GM21576 (cell line): ENCODE measurements around the gene PSKH1.
"Not testable (repeated sequence)": the region's sequence is repeated elsewhere in the genome, so short reads cannot be mapped to it uniquely, and the experiment has no call there.

Source experiments
- ATAC-seq: cut with Tn5 transposase; IDR thresholded peaks from one replicate; pipeline ENCODE4 v1.9.1; 2021; ENCODE audit warnings: mild to moderate bottlenecking, moderate library complexity; ENCODE audit not compliant: unreplicated experiment

The PSKH1 gene

GRCh38 chr16:67885976-67886375 is 7.1 kb upstream of the PSKH1 start:
- no peak for ATAC-seq

DNA sequence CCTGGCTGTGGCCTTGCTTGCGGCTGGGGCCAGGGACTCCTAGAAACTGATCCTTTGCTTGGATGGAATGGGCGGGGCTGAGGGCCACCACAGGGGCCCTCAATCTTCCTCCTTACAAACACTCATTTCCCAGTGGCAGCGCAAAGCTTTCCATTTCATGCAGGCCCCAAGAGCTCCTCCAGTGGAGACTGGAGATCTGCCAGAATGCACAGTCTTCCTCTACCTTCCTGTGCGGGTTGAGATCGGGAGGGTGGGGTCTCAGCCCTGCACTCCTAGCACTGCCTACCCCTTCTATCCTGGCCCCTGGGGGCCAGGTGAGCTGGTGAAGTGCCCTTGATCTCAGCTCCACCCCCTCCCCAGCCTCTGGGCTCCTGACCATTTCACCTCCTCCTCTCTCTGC is 6.7 kb upstream of the PSKH1 start:
- ATAC-seq: no peak

DNA sequence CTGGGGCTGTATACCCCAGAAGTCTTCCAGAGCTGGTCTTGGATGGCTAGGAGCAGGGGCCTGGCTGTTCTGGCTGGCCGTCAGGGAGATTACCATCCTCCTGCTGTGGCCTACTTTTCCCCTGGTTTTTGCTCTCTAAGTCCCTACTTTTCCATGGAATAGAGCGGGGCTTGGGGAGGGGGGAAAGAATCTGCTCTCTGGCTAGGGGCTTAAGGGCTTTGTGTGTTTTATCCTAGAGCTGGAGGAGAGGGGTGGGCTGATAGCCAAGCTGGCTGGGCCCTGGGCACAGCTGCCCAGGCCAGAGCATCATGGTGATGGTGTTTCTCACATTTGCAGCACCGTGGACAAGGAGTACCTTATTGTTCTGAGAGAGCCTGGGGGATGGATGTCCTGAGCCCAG is 4.7 kb upstream of the PSKH1 start:
- ATAC-seq: no peak

- no peak for ATAC-seq
These were observed 679 bp upstream of the PSKH1 start for GRCh38 chr16:67892375-67892774.

DNA sequence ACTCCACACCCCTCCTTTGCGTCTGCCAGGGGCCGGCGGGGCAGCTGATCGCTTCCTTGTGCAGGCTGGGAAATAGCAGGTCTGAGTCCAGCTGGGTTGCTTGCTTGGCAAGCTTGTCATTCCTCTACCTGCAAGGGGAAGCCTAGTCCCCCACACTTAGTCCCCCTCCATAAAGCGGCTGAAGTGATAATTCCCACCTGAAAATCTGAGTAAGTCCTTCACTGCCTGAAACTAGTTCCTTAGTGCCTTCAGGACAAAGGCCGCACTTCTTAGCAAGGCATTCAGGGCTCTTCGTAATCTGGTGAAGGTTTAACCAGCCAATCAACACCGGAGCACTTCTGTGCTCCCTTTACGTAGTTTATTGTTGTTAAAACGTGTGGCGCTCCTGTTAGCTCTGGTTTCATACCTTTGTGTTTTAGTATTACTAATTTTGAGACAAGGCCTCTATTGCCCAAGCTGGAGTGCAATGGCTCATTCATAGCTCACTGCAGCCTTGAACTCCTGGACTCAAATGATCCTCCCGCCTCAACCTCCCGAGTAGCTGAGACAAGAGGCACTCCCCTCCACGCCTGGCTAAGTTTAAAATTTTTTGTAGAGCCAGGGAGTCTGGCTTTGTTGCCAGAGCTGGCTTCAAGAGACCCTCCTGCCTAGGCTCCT is 817 bp downstream of the PSKH1 start:
- peak; percentile 21 for ATAC-seq

DNA sequence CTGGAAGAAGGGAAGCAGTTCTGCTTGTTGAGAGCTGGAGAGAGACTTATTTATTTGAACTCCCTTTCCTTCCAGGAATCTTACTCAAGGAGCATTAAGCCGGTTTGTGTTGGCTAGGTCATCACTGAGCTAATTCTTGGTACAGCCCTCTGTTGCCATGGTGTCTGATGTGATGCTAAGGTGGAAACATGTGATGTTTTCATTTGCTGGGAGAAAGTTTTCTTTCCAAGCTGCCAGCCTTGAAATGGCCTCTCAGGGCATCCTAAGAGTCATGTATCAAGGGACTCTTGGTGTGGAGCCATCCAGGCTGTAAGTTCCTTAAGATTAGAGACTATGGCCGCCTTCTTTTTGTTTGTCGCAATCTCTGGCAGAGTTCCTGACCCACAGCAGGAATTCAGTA is 4.2 kb downstream of the PSKH1 start:
- ATAC-seq: no peak

GRCh38 chr16:67901734-67902133 is 8.7 kb downstream of the PSKH1 start:
- no peak for ATAC-seq

- no peak for ATAC-seq
These were observed 9.8 kb downstream of the PSKH1 start for GRCh38 chr16:67902831-67903230.

DNA sequence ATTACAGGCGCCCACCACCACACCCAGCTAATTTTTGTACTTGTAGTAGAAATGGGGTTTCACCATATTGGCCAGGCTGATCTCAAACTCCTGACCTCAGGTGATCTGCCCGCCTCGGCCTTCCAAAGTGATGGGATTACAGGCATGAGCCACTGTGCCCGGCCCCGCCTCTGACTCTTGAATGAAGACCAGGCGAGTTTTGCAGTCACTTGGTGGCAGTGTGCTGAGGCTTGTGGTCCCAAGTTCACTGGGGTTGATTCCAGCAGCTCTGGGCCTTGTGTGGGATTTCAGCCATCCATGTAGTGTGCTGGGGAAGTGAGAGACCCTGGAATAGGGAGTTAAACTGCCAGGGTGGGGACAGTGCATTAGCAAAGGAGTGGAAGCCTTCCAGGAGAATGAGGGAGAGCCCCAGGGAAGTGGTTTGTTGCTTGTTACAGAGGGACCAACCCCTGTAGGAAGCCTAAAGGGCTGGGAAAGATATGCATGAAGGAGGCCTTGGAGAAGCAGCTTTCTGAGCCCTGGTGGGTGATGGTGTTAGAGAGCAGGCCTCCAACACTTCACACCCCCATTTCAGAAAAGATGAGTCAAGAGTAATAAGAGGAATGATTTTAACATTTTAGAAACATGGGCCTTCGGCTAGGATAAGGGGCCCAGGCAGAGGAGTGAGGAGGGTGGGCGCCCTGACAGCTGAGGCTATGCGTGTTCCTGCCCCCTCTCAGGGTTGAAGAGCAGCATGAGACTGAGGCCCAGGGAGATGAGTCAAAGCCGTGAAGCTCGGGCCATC is 14.5 kb downstream of the PSKH1 start:
- ATAC-seq: no peak

GRCh38 chr16:67909056-67909742 is 16.1 kb downstream of the PSKH1 start:
- ATAC-seq: no peak

DNA sequence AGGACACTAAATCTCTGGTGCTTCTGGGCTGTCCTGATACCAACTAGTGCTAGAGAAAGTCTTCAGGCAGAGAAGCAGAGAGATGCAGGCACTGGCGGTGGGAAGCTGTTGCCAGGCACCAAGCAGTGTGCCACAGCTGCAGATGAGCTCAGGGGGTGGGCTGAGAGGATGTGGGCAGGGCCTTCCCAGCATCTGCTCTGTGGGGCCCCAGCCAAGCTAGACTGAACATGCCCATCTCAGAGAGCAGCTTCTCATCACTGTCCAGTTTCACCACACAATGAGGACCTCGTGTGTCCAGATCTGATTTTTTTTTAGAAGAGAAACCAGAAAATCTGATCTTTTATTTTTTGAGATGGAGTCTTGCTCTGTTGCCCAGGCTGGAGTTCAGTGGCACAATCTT is 17.1 kb downstream of the PSKH1 start:
- no peak for ATAC-seq

DNA sequence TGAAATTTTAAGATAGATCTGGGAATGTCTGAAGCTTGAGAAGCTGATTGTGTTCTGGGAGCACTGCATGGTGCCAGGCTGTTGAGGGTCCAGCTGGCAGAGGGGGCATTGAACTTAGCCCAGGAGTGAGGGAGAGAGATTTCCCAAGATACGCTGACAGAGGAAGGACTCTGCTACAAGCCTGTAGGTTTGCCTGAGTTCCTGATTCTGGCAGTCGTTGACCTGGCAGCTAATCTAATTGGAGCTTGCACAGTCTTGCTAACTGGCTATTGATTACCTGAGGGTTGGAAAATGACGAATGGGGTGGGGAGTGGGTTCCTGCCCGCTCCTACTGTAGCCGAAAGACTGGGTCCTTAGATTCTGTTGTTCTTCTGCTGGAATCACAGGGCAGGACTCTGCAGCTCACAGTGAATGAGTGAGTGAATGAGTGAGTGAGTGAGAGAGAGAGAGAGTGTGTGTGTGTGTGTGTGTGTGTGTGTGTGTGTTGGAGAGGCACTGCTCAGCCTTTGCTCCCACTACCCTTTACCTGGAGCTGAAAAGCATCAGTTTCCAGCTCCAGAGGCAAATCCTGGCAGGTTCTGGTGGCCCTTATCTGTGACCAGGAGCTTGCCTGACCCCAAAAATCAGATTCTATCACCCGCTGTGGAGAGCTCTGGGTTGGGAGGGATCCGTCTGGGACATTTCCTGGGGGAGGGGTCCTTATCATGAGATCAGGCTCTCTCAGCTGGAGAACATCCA is 21.9 kb downstream of the PSKH1 start:
- no peak for ATAC-seq

DNA sequence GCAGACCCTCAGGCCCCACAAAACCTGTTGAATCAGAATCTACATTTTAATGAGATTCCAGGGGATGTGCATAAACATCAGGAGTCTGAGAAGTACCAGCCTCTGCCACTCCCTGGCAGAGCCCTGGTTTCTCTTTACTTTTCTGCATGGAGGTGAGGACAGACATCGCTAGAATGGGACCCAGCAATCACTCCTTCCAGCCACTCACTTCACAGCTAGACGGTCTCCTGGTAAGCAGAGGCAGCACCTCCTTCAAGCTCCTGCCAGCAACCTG is 22.4 kb downstream of the PSKH1 start:
- not testable (repeated sequence) for ATAC-seq

DNA sequence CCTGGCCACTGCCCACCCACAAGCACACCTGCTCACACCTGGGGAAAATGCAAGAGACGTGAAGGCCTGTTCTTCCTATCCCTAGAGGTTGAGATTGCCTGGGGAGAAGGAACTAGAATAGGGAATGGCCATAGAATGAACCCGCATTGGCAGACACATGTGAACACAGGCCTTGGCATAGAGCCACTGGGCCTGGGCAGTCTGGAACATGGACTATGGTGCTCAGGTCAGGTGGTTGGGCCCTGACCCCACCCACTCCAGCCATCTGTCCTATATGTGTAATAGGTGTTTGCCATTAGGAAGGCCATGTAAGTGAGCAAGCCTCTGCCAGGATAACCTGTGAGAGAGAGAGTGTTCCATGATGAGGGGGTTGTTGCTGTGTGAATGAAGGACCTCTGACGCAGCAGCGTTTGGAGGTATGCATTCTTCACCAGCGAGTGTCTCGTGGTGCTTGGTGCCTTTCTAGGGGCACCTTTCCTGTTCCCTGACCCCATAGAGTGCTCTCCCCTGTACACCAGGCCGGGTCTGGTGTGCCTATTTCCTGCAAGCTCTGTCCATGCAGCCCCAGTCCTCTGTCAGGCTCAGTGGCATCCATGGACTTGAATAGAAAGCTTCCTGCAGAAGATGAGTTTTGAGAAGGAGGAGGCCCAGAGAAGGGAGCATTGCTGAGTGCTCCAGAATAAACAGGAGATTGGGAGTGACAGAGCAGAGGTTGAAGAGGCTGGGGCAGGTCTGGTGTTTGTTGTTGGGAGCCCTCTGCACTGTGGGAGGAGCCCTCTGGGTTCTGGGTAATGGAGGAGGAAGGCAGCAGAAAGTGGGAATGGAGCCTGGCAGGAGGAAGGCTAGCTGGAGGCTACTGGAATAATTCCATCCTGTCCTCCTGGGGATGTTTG is 23.0 kb downstream of the PSKH1 start:
- ATAC-seq: no peak

DNA sequence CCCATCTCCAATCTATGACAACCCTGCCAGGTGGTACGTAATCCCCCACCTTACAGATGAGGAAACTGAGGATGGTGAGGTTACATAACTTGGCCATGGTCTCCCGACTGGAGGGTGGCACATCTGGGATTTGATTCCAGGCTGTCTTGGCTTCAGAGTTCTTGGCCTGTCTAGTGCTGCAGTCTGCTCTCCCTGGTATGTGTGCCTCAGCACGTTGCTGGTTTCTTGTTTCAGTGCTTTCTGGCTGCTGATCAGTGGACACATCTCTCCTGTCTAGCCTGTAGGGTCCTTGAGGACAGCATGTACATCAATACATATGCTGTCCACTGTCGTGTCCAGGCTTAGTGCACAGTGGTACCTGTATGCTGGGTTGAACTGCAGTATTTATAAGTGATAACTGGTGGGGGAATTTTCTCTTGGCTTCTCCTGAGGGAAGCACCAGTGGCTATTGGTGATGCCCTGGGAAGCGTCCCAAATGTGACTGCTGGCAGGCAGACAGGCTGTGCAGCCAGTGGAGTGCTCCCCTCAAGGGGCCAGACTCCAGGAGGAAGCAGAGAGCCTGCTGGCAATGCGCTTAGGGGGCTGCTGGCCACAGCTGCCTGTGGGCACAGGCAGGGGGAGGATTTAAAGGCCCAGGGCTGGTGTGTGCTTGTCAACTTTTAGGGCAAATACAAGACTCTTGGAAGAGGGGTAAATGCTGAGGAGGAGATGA is 24.2 kb downstream of the PSKH1 start:
- no peak for ATAC-seq

- no peak for ATAC-seq
These were observed 24.8 kb downstream of the PSKH1 start for GRCh38 chr16:67917852-67918236.

DNA sequence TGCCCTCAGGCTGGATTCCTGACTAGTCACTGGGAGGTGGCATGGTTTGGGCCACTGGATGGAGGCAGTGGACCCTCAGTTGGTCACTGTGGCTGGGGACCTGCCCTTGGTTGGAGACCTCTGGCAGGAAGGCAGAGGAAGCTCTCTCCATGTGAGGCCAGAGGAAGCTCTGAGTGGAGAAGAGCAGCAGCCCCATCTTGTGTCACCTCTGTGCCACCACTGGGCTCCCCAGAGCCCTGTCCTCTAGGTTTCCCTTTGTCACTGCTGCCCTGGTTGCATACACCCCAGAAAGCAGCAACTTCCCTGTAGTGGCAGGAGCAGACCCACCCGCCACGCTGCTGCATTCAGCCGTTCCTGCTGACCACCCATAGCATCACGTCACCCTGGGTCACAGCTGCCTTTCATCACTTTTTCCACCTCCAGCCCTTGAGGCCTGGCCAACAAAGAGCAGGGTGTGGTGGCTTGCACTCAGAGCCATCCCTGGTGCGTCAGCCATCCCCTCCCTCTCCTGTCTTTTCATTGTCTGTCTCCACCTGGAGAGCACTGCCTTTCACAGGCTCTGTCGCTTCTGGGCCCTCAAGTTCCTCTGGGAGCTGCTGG is 26.7 kb downstream of the PSKH1 start:
- ATAC-seq: no peak

DNA sequence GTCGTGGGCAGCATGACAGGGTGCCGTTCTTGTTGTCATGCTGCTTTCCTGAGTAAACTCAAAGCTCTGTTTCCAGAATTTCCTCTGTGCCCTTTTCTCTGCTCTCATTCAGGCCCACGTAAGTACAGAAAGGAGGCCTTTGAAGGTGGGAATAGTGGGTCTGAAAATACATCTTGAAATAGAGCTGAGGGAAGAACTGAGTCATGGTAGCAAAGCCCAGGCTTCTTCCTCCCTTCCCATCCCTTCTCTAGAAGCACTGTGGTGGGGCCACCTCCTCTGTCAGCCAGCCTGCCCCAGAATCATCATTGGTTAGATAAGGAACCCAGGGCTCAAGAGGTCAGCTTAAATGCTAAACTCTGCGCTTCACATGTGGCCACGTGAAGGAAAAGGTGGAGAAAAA is 29.2 kb downstream of the PSKH1 start:
- ATAC-seq: no peak

DNA sequence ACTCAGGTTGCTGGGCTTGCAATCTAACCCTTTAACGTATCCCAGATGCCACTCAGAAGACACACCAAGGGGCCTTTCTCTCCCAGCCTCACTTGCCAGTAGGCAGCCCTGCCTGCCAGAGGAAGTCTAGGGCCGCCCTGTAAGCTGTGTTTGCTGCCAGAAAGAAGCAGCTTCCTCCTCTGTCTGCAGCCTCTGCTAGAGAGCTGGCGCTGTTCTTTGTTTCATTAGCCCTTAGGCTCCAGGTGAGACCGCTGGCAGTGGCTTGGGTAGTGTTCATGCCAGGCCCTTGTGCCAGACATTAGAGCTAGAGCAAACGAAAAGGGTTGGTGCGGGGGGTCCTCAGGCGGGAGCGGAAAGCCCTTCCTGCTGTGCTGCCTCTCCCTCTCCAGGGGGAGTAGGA is 29.7 kb downstream of the PSKH1 start:
- ATAC-seq: no peak
